HepG2 (cell line): ENCODE measurements around the gene ZNF574. TPM values are rescaled to one million over a fixed set of nuclear protein-coding genes. Genes with fewer than 3 reads are reported as not detected.

Source experiments
- CBX2 ChIP-seq, 2 experiments: fragments of 200-600 bp in 1 of 2; sonication (generic); formaldehyde crosslinking in 1 of 2; IDR thresholded peaks; 2 replicates each; pipeline versions ENCODE4 v1.7.0 to v1.8.1; 2018 to 2022; ENCODE audit warnings: low read depth in 2 of 2, low read length in 1 of 2, mild to moderate bottlenecking in 1 of 2, missing genetic modification reagents in 1 of 2
- CENPT ChIP-seq: sonication (generic); formaldehyde crosslinking; IDR thresholded peaks from 2 replicates; pipeline ENCODE4 v1.8.0; 2022; ENCODE audit warnings: low read depth, mild to moderate bottlenecking, moderate library complexity, missing genetic modification reagents
- CREM ChIP-seq, 2 experiments: sonication (generic) in 1 of 2; formaldehyde crosslinking in 1 of 2; IDR thresholded peaks; 2 replicates each; pipeline versions ENCODE4 v1.4.0 to v1.6.1; 2016 to 2020; ENCODE audit warnings: antibody characterized with exemption in 1 of 2, mild to moderate bottlenecking in 1 of 2, missing genetic modification reagents in 1 of 2
- JDP2 ChIP-seq: sonication (generic); formaldehyde crosslinking; IDR thresholded peaks from 2 replicates; pipeline ENCODE4 v1.8.1; 2022; ENCODE audit warnings: missing genetic modification reagents, borderline replicate concordance
- MTF2 ChIP-seq: sonication (generic); formaldehyde crosslinking; IDR thresholded peaks from 2 replicates; pipeline ENCODE4 v1.5.0; 2020; ENCODE audit warnings: missing genetic modification reagents, borderline replicate concordance
- NFKBIZ ChIP-seq: IDR thresholded peaks from 2 replicates; pipeline ENCODE4 v1.6.1; 2018; ENCODE audit warnings: missing genetic modification reagents, missing compliant biosample characterization
- SMC3 ChIP-seq: IDR thresholded peaks from 2 replicates; pipeline ENCODE4 v1.6.1; 2011; ENCODE audit warnings: low read length, improper control_type of control experiment
- SP4 ChIP-seq: sonication (generic); formaldehyde crosslinking; IDR thresholded peaks from 2 replicates; pipeline ENCODE4 v1.8.1; 2023; ENCODE audit warnings: mild to moderate bottlenecking, missing genetic modification reagents
- THYN1 ChIP-seq: sonication (generic); formaldehyde crosslinking; IDR thresholded peaks from 2 replicates; pipeline ENCODE4 v1.8.1; 2023; ENCODE audit warnings: low read depth, mild to moderate bottlenecking, moderate library complexity, missing genetic modification reagents, borderline replicate concordance
- WIZ ChIP-seq: sonication (generic); formaldehyde crosslinking; IDR thresholded peaks from 2 replicates; pipeline ENCODE4 v1.5.1; 2020; ENCODE audit warnings: mild to moderate bottlenecking, missing genetic modification reagents
- ZBTB1 ChIP-seq: sonication (generic); formaldehyde crosslinking; IDR thresholded peaks from 2 replicates; pipeline ENCODE4 v1.4.0; 2020; ENCODE audit warnings: missing genetic modification reagents, borderline replicate concordance
- ZKSCAN5 ChIP-seq: sonication (generic); formaldehyde crosslinking; IDR thresholded peaks from 2 replicates; pipeline ENCODE4 v1.5.1; 2020; ENCODE audit warnings: mild to moderate bottlenecking, missing genetic modification reagents
- ZNF382 ChIP-seq: sonication (generic); formaldehyde crosslinking; IDR thresholded peaks from 2 replicates; pipeline ENCODE4 v1.5.0; 2020; ENCODE audit warnings: missing genetic modification reagents, mild to moderate bottlenecking, borderline replicate concordance
- ZNF484 ChIP-seq: sonication (generic); formaldehyde crosslinking; IDR thresholded peaks from 2 replicates; pipeline ENCODE4 v1.5.1; 2020; ENCODE audit warnings: mild to moderate bottlenecking, low read depth, missing genetic modification reagents, borderline replicate concordance
- ZNF570 ChIP-seq: sonication (generic); formaldehyde crosslinking; IDR thresholded peaks from 2 replicates; pipeline ENCODE4 v1.4.0; 2020; ENCODE audit warnings: mild to moderate bottlenecking, missing genetic modification reagents, borderline replicate concordance
- ZNF672 ChIP-seq: sonication (generic); formaldehyde crosslinking; IDR thresholded peaks from 2 replicates; pipeline ENCODE4 v1.8.1; 2022; ENCODE audit warnings: missing genetic modification reagents
- polyA plus RNA-seq, 8 experiments: library from polyadenylated mRNA; depleted of rRNA in 3 of 8; stranded (reverse) in 7 of 8; unstranded in 1 of 8; fragments of >200 nt; fragmentation: Illumina TruSeq in 4 of 8; extraction: Trizol in 4 of 8; gene quantifications; 2 replicates each; pipeline versions ENCODE4 v1.2.1 to v1.2.3, GENCODE V29; 2011 to 2016; ENCODE audit warnings: low read depth in 4 of 8, missing spikeins in 1 of 8, mixed read lengths in 1 of 8; ENCODE audit not compliant: insufficient read depth in 1 of 8
- total RNA-seq, 5 experiments: library from RNA; depleted of rRNA; stranded (reverse); fragments of >200 nt; fragmentation: Illumina TruSeq; extraction: Trizol; gene quantifications; 2 replicates each; pipeline ENCODE4 v1.2.3, GENCODE V29; 2016; ENCODE audit warnings: low read depth in 1 of 5
- TF ChIP-seq, protein P1 (sequence below): sonication (generic); formaldehyde crosslinking; IDR thresholded peaks from 2 replicates; pipeline ENCODE4 v1.5.0; 2020; ENCODE audit warnings: missing genetic modification reagents, mild to moderate bottlenecking, borderline replicate concordance
- TF ChIP-seq, protein P2 (sequence below): IDR thresholded peaks from 2 replicates; pipeline ENCODE4 v1.6.1; 2016; ENCODE audit warnings: low read depth, missing genetic modification reagents, missing compliant biosample characterization
- TF ChIP-seq, protein P3 (sequence below), 2 experiments: fragments of 450-650 bp in 1 of 2; sonication (generic) in 1 of 2; formaldehyde crosslinking; IDR thresholded peaks; 2 replicates each; pipeline versions ENCODE4 v1.5.0 to v1.8.0; 2020 to 2022; ENCODE audit warnings: mild to moderate bottlenecking in 1 of 2, missing genetic modification reagents in 1 of 2
- TF ChIP-seq, protein P4 (sequence below): sonication (generic); formaldehyde crosslinking; IDR thresholded peaks from 2 replicates; pipeline ENCODE4 v1.9.0; 2022; ENCODE audit warnings: low read depth, missing genetic modification reagents

Gene ZNF574
- total and polyA plus RNA-seq, 2 of the 13 experiments (the other 11 are each of a cell fraction or from before 2014, with no cell fraction given) = 7.7 to 7.9 TPM

DNA sequence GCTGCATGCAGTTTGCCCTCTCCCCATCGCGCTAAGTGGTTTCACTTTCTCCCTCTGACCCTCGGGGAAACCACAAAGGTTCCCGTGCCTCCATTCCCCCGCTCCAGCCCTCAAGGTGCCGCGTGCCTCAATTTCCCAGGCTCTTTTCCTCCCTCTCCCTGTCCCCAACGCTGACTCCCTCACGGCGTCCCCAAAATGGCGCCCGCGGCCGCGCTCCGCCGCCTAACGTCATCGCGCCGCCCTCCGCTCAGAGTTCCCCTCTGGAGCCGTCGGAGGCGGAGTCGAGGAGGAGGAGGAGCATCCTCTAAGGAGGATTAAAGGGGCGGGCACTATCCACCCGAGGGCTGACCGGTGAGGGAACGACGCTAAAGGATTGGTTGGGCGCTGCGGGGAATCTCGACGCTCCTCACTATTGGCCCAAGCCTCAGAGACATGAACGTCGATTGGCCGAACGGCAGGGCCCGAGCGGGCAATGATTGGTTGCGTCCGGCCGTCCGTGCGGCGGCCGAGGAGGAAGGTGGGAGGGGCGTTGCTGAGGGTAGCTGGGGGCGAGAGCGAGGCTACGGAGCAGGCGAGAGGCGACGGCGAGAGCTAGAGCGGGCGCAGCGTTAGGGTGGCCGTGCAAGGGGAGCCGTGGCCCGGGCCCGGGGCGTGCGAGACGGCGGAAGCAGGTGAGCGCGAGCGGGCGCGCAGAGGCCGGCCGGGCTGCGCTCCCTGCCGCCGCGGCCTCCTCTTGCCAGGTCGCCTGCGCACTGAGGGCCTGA, at the start of gene ZNF574 (continued):
- TF ChIP-seq, protein P1, sequence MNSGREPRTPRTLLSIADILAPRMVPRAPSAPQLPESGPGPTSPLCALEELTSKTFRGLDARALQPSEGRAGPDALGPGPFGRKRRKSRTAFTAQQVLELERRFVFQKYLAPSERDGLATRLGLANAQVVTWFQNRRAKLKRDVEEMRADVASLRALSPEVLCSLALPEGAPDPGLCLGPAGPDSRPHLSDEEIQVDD (CRISPR knock-in tag) = no peak
- peak; percentile 47; the same call in 1 of the 2 replicates for TF ChIP-seq SP4 (CRISPR knock-in tag)
- no peak for TF ChIP-seq ZBTB1 (CRISPR knock-in tag)
- TF ChIP-seq THYN1 (CRISPR knock-in tag) = no peak
- TF ChIP-seq ZNF672 (CRISPR knock-in tag) = no peak
- TF ChIP-seq ZNF382 (CRISPR knock-in tag) = no peak
- TF ChIP-seq SMC3 = no peak
- TF ChIP-seq JDP2 (CRISPR knock-in tag) = no peak
- no peak for TF ChIP-seq ZNF484
- no peak for TF ChIP-seq ZKSCAN5
- no peak for TF ChIP-seq MTF2 (CRISPR knock-in tag)
- no peak for TF ChIP-seq WIZ (CRISPR knock-in tag)
- no peak for TF ChIP-seq ZNF570 (CRISPR knock-in tag)
- peak; percentile 71 for TF ChIP-seq CREM (IDR thresholded peaks at IDR 0.05)
- no peak for TF ChIP-seq CREM (CRISPR knock-in tag; IDR thresholded peaks at IDR 0.05)
- TF ChIP-seq, protein P2, sequence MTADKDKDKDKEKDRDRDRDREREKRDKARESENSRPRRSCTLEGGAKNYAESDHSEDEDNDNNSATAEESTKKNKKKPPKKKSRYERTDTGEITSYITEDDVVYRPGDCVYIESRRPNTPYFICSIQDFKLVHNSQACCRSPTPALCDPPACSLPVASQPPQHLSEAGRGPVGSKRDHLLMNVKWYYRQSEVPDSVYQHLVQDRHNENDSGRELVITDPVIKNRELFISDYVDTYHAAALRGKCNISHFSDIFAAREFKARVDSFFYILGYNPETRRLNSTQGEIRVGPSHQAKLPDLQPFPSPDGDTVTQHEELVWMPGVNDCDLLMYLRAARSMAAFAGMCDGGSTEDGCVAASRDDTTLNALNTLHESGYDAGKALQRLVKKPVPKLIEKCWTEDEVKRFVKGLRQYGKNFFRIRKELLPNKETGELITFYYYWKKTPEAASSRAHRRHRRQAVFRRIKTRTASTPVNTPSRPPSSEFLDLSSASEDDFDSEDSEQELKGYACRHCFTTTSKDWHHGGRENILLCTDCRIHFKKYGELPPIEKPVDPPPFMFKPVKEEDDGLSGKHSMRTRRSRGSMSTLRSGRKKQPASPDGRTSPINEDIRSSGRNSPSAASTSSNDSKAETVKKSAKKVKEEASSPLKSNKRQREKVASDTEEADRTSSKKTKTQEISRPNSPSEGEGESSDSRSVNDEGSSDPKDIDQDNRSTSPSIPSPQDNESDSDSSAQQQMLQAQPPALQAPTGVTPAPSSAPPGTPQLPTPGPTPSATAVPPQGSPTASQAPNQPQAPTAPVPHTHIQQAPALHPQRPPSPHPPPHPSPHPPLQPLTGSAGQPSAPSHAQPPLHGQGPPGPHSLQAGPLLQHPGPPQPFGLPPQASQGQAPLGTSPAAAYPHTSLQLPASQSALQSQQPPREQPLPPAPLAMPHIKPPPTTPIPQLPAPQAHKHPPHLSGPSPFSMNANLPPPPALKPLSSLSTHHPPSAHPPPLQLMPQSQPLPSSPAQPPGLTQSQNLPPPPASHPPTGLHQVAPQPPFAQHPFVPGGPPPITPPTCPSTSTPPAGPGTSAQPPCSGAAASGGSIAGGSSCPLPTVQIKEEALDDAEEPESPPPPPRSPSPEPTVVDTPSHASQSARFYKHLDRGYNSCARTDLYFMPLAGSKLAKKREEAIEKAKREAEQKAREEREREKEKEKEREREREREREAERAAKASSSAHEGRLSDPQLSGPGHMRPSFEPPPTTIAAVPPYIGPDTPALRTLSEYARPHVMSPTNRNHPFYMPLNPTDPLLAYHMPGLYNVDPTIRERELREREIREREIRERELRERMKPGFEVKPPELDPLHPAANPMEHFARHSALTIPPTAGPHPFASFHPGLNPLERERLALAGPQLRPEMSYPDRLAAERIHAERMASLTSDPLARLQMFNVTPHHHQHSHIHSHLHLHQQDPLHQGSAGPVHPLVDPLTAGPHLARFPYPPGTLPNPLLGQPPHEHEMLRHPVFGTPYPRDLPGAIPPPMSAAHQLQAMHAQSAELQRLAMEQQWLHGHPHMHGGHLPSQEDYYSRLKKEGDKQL = no peak
- TF ChIP-seq, protein P3, sequence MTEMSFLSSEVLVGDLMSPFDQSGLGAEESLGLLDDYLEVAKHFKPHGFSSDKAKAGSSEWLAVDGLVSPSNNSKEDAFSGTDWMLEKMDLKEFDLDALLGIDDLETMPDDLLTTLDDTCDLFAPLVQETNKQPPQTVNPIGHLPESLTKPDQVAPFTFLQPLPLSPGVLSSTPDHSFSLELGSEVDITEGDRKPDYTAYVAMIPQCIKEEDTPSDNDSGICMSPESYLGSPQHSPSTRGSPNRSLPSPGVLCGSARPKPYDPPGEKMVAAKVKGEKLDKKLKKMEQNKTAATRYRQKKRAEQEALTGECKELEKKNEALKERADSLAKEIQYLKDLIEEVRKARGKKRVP (CRISPR knock-in tag; IDR thresholded peaks at IDR 0.05) = no peak
- TF ChIP-seq, protein P4, sequence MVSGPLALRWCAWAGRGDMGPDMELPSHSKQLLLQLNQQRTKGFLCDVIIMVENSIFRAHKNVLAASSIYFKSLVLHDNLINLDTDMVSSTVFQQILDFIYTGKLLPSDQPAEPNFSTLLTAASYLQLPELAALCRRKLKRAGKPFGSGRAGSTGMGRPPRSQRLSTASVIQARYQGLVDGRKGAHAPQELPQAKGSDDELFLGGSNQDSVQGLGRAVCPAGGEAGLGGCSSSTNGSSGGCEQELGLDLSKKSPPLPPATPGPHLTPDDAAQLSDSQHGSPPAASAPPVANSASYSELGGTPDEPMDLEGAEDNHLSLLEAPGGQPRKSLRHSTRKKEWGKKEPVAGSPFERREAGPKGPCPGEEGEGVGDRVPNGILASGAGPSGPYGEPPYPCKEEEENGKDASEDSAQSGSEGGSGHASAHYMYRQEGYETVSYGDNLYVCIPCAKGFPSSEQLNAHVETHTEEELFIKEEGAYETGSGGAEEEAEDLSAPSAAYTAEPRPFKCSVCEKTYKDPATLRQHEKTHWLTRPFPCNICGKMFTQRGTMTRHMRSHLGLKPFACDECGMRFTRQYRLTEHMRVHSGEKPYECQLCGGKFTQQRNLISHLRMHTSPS (CRISPR knock-in tag) = 0 out of 2 replicates have a peak, but pooled peaks have one; percentile 17
- TF ChIP-seq CBX2 (IDR thresholded peaks at IDR 0.05; ENCODE audit: low read depth, low read length) = no peak
- TF ChIP-seq CBX2 (CRISPR knock-in tag; IDR thresholded peaks at IDR 0.05; ENCODE audit: low read depth) = no peak
- TF ChIP-seq CENPT (CRISPR knock-in tag) = no peak
- TF ChIP-seq NFKBIZ (CRISPR knock-in tag) = no peak
